HepG2 (cell line): ENCODE measurements around the gene GSTA1. TPM values are rescaled to one million over a fixed set of nuclear protein-coding genes. Genes with fewer than 3 reads are reported as not detected.
A peak's percentile ranks its signal among the peaks of the same experiment; 100 is the strongest.
"Not testable (repeated sequence)": the region's sequence is repeated elsewhere in the genome, so short reads cannot be mapped to it uniquely, and the experiment has no call there.

ENCODE experiments used
- ATAC-seq: fragments of 200-7000 bp; cut with Tn5 transposase; 3 replicates; pipeline ENCODE4 v1.9.1; 2020; ENCODE audit warnings: mild to moderate bottlenecking, moderate library complexity
- BruUV-seq: library from RNA; stranded (reverse); fragments of 400-500 nt; replicated peaks from 2 replicates; lab custom pipeline; 2021; lab: Mats Ljungman, UMichigan
- CTCF ChIA-PET: fragments of 300-600 bp; formaldehyde crosslinking; extraction: SDS; loops from one replicate; lab custom pipeline; 2021; ENCODE audit warnings: low total read pairs, inconsistent platforms, low intra/inter-chr PET ratio; lab: Yijun Ruan, JAX
- POLR2A ChIA-PET: fragments of 350-600 bp; sonication (Branson Sonifier 250); formaldehyde crosslinking; loops from one replicate; lab custom pipeline; 2020; ENCODE audit warnings: antibody characterized with exemption, inconsistent platforms; lab: Yijun Ruan, JAX
- DNase-seq: peaks from one replicate; pipeline ENCODE4 v3.0.0-alpha.2; 2015; ENCODE audit warnings: low spot score
- FAIRE-seq: peaks from 3 replicates; lab custom pipeline; 2011; peaks lifted over from hg19 to GRCh38; lab: Jason Lieb, UNC
- H2AFZ ChIP-seq: one replicate; pipeline ENCODE4 v1.6.1; 2011; ENCODE audit warnings: low read length, inconsistent platforms
- H3K27ac ChIP-seq: fragments of 300-600 bp; 3 replicates; pipeline ENCODE4 v1.8.0; 2011; ENCODE audit warnings: mixed run types, mild to moderate bottlenecking, mixed read lengths, low read length, inconsistent platforms; ENCODE audit not compliant: insufficient read depth; ENCODE audit errors: extremely low read length
- H3K27me3 ChIP-seq, 2 experiments: fragments of 200-600 bp in 1 of 2; 2 replicates in 1 of 2; 3 replicates in 1 of 2; pipeline versions ENCODE4 v1.6.0 to v1.8.0; 2011; ENCODE audit warnings: low read length in 2 of 2, mild to moderate bottlenecking in 2 of 2, moderate library complexity in 2 of 2, inconsistent platforms in 1 of 2; ENCODE audit not compliant: insufficient read depth in 2 of 2, control insufficient read depth in 1 of 2
- H3K36me3 ChIP-seq, 2 experiments: fragments of 200-600 bp in 1 of 2; replicated peaks in 1 of 2; 2 replicates in 1 of 2; 3 replicates in 1 of 2; pipeline versions ENCODE4 v1.5.1 to v1.8.0; 2011; ENCODE audit warnings: low read length in 2 of 2, inconsistent platforms in 1 of 2; ENCODE audit not compliant: insufficient read depth in 2 of 2, control insufficient read depth in 1 of 2
- H3K4me1 ChIP-seq: 2 replicates; pipeline ENCODE4 v1.5.1; 2012; ENCODE audit warnings: low read length, inconsistent platforms; ENCODE audit not compliant: insufficient read depth
- H3K4me2 ChIP-seq: 2 replicates; pipeline ENCODE4 v1.6.0; 2011; ENCODE audit warnings: low read depth, low read length, inconsistent platforms
- H3K4me3 ChIP-seq, 3 experiments: fragments of 200-600 bp in 1 of 3; sonication (generic), shearing (Covaris generic) in 1 of 3; replicated peaks in 1 of 3; 2 replicates each; pipeline ENCODE4 v1.5.1; 2011 to 2016; ENCODE audit warnings: low read length in 3 of 3, inconsistent platforms in 2 of 3, low read depth in 2 of 3, mild to moderate bottlenecking in 2 of 3, control low read depth in 1 of 3, mixed read lengths in 1 of 3; ENCODE audit not compliant: insufficient read depth in 1 of 3
- H3K79me2 ChIP-seq: one replicate; pipeline ENCODE4 v1.6.1; 2011; ENCODE audit warnings: low read length, inconsistent platforms; ENCODE audit not compliant: insufficient read depth
- H3K9ac ChIP-seq: 2 replicates; pipeline ENCODE4 v1.6.0; 2011; ENCODE audit warnings: mild to moderate bottlenecking, low read depth, low read length, inconsistent platforms; ENCODE audit not compliant: insufficient read depth
- H3K9me3 ChIP-seq: 2 replicates; pipeline ENCODE4 v1.5.1; 2012; ENCODE audit warnings: mild to moderate bottlenecking, low read length
- H4K20me1 ChIP-seq: 2 replicates; pipeline ENCODE4 v1.6.0; 2011; ENCODE audit warnings: inconsistent platforms, mild to moderate bottlenecking, low read length, moderate library complexity; ENCODE audit not compliant: insufficient read depth
- ATF1 ChIP-seq: IDR thresholded peaks from 2 replicates; pipeline ENCODE4 v1.6.1; 2016; ENCODE audit warnings: mild to moderate bottlenecking, control low read depth
- CHD4 ChIP-seq: fragments of 200-600 bp; sonication (generic); IDR thresholded peaks from 2 replicates; pipeline ENCODE4 v1.7.0; 2017; ENCODE audit warnings: mild to moderate bottlenecking, low read length, borderline replicate concordance
- ESRRA ChIP-seq: sonication (generic); formaldehyde crosslinking; IDR thresholded peaks from 2 replicates; pipeline ENCODE4 v1.5.1; 2020; ENCODE audit warnings: mild to moderate bottlenecking, low read depth, missing genetic modification reagents
- IRF9 ChIP-seq: sonication (generic); formaldehyde crosslinking; IDR thresholded peaks from 2 replicates; pipeline ENCODE4 v1.8.0; 2022; ENCODE audit warnings: missing genetic modification reagents, mild to moderate bottlenecking, borderline replicate concordance
- ISL2 ChIP-seq: sonication (generic); formaldehyde crosslinking; IDR thresholded peaks from 2 replicates; pipeline ENCODE4 v1.5.0; 2020; ENCODE audit warnings: missing genetic modification reagents
- MEIS1 ChIP-seq: sonication (generic); formaldehyde crosslinking; IDR thresholded peaks from 2 replicates; pipeline ENCODE4 v1.9.0; 2021; ENCODE audit warnings: mild to moderate bottlenecking, missing genetic modification reagents, moderate library complexity, borderline replicate concordance
- NFKBIZ ChIP-seq: IDR thresholded peaks from 2 replicates; pipeline ENCODE4 v1.6.1; 2018; ENCODE audit warnings: missing genetic modification reagents, missing compliant biosample characterization
- SMC3 ChIP-seq: IDR thresholded peaks from 2 replicates; pipeline ENCODE4 v1.6.1; 2011; ENCODE audit warnings: low read length, improper control_type of control experiment
- ZFP90 ChIP-seq: sonication (generic); formaldehyde crosslinking; IDR thresholded peaks from 2 replicates; pipeline ENCODE4 v1.8.0; 2022; ENCODE audit warnings: missing genetic modification reagents, mild to moderate bottlenecking, inconsistent platforms, borderline replicate concordance
- ZGPAT ChIP-seq: IDR thresholded peaks from 2 replicates; pipeline ENCODE4 v1.6.1; 2016; ENCODE audit warnings: mild to moderate bottlenecking
- ZNF251 ChIP-seq: sonication (generic); formaldehyde crosslinking; IDR thresholded peaks from 2 replicates; pipeline ENCODE4 v1.9.0; 2021; ENCODE audit warnings: mild to moderate bottlenecking, missing genetic modification reagents
- ZNF629 ChIP-seq: sonication (generic); formaldehyde crosslinking; conservative IDR thresholded peaks from 2 replicates; pipeline ENCODE4 v1.5.0; 2020; ENCODE audit warnings: missing genetic modification reagents
- ZNF737 ChIP-seq: sonication (generic); formaldehyde crosslinking; IDR thresholded peaks from 2 replicates; pipeline ENCODE4 v1.5.0; 2020; ENCODE audit warnings: missing genetic modification reagents, mild to moderate bottlenecking, borderline replicate concordance
- WGBS: methylation state at CpG from one replicate; pipeline ENCODE4 v1.1.6; 2017; ENCODE audit warnings: low lambda C conversion rate; 5-methylcytosine and 5-hydroxymethylcytosine counted together
- in situ Hi-C: cut with HindIII; loops from 2 replicates; pipeline ENCODE4 v1.10.0; 2017; ENCODE audit warnings: low pct_unique_long_range_greater_than_20kb; ENCODE audit not compliant: extremely low pct_ligation_motif_present
- intact Hi-C: fragments of 100-400 bp; cut with micrococcal nuclease; formaldehyde crosslinking; loops from one replicate; pipeline ENCODE4 v1.10.0; 2022; ENCODE audit not compliant: unreplicated experiment
- polyA plus RNA-seq, 8 experiments: library from polyadenylated mRNA; depleted of rRNA in 3 of 8; stranded (reverse) in 7 of 8; unstranded in 1 of 8; fragments of >200 nt; fragmentation: Illumina TruSeq in 4 of 8; extraction: Trizol in 4 of 8; gene quantifications; 2 replicates each; pipeline versions ENCODE4 v1.2.1 to v1.2.3, GENCODE V29; 2011 to 2016; ENCODE audit warnings: low read depth in 4 of 8, missing spikeins in 1 of 8, mixed read lengths in 1 of 8; ENCODE audit not compliant: insufficient read depth in 1 of 8
- total RNA-seq, 5 experiments: library from RNA; depleted of rRNA; stranded (reverse); fragments of >200 nt; fragmentation: Illumina TruSeq; extraction: Trizol; gene quantifications; 2 replicates each; pipeline ENCODE4 v1.2.3, GENCODE V29; 2016; ENCODE audit warnings: low read depth in 1 of 5

GSTA1 gene
- total and polyA plus RNA-seq, 2 of the 13 experiments (the other 11 are each of a cell fraction or from before 2014, with no cell fraction given) = 6.2 to 282 TPM

DNA sequence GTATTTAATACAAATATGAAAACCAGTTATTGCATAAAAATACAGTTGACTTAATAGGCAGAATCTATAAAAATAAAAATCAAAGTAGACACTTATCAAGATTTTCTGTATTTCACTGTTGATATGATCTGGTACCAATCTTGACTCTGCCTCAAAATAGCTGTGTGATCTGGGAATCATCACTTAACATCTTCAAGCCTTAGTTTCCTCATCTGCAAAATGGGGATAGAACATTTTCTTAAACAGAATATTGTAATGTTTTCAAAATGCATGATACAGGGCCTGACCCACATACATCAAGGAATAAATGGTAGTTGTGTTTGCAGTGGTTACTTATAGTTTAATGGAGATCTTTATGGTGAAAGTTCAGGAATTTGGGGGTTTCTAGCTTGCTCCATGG lies 21.4 kb downstream of the GSTA1 start:
- POLR2A ChIA-PET = interaction anchor here (0.6 to 0.8 kb wide), 2 partner anchors 56 to 374 kb away, joined by 3 read pairs; no protein-coding TSS in a partner anchor
- peak; percentile 58; the same call in 1 of the 2 replicates for TF ChIP-seq CHD4
- peak; percentile 75 for TF ChIP-seq ZNF629 (CRISPR knock-in tag)
- H2AFZ ChIP-seq, H3K27me3 ChIP-seq, H3K79me2 ChIP-seq, H3K9ac ChIP-seq, H3K36me3 ChIP-seq, H3K27ac ChIP-seq, H3K4me3 ChIP-seq, in situ Hi-C loops, intact Hi-C loops, H4K20me1 ChIP-seq, DNase-seq, CTCF ChIA-PET, ATAC-seq, H3K4me2 ChIP-seq, H3K9me3 ChIP-seq, FAIRE-seq, BruUV-seq: not testable (repeated sequence)
- peaks cover 56% of the 10 kb centered on the region for H3K4me1 ChIP-seq

GRCh38 chr6:52779237-52779636 lies 24.4 kb downstream of the GSTA1 start:
- no TSS peak for BruUV-seq
- H3K27me3 ChIP-seq = no peaks in the 10 kb centered on the region
- H3K9me3 ChIP-seq = no peaks in the 10 kb centered on the region
- ChIA-PET POLR2A (no interaction called here), CTCF (no interaction called here)
- FAIRE-seq = no peak
- H3K4me1 ChIP-seq = peaks cover 49% of the 10 kb centered on the region
- 100% methylated on average over 1 of the region's 1 CpG for WGBS
- in situ Hi-C loops (no loop called here), intact Hi-C loops (no loop called here)
- H3K9ac ChIP-seq = no peak overlapping the region
- no peaks in the 10 kb centered on the region for H3K36me3 ChIP-seq
- DNase-seq = no peak
- ATAC-seq = no peak
- no peaks in the 10 kb centered on the region for H3K79me2 ChIP-seq
- H3K4me2 ChIP-seq = no peak overlapping the region
- no peak overlapping the region for H3K4me3 ChIP-seq
- H2AFZ ChIP-seq = no peak overlapping the region
- no peaks in the 10 kb centered on the region for H4K20me1 ChIP-seq
- no peak overlapping the region for H3K27ac ChIP-seq
- TF ChIP-seq SMC3 (no peak), ISL2 (CRISPR knock-in tag) (no peak), IRF9 (no peak), ATF1 (CRISPR knock-in tag) (no peak), ZFP90 (CRISPR knock-in tag) (no peak), MEIS1 (no peak), ESRRA (no peak), ZNF737 (CRISPR knock-in tag) (no peak), NFKBIZ (CRISPR knock-in tag) (no peak), ZNF251 (CRISPR knock-in tag) (no peak), ZGPAT (CRISPR knock-in tag) (no peak)
